ENCODE measurements around the gene PIR.

PIR gene

GRCh38 chrX:15475486-15475885 lies 17.6 kb downstream of the PIR start:
- DNase-seq = no peak

GRCh38 chrX:15475021-15475420 lies 18.1 kb downstream of the PIR start:
- DNase-seq = no peak

GRCh38 chrX:15474028-15474427 lies 19.1 kb downstream of the PIR start:
- no peak for DNase-seq

GRCh38 chrX:15472531-15472930 lies 20.6 kb downstream of the PIR start:
- no peak for DNase-seq

- DNase-seq = peak in 1 of 2 experiments; percentile 13
Measured at GRCh38 chrX:15471028-15471427, 22.1 kb downstream of the PIR start.

GRCh38 chrX:15469613-15470012 lies 23.5 kb downstream of the PIR start:
- DNase-seq = no peak

- DNase-seq = no peak
Measured at GRCh38 chrX:15468036-15468435, 25.1 kb downstream of the PIR start.

- no peak for DNase-seq
Measured at GRCh38 chrX:15465896-15466651, 27.1 kb downstream of the PIR start.

GRCh38 chrX:15465347-15465746 lies 27.8 kb downstream of the PIR start:
- no peak for DNase-seq

- no peak for DNase-seq
Measured at GRCh38 chrX:15464704-15465103, 28.4 kb downstream of the PIR start.

- DNase-seq = no peak
Measured at GRCh38 chrX:15451913-15452312, 41.2 kb downstream of the PIR start.

- no peak for DNase-seq
Measured at GRCh38 chrX:15448010-15448639, 45.0 kb downstream of the PIR start.

- DNase-seq = no peak
Measured at GRCh38 chrX:15441464-15441863, 51.7 kb downstream of the PIR start.

GRCh38 chrX:15438332-15438731 lies 54.8 kb downstream of the PIR start:
- no peak for DNase-seq

- DNase-seq = no peak
Measured at GRCh38 chrX:15437724-15438123, 55.4 kb downstream of the PIR start.

- DNase-seq = no peak
Measured at GRCh38 chrX:15435836-15436619, 57.1 kb downstream of the PIR start.

- no peak for DNase-seq
Measured at GRCh38 chrX:15434205-15434604, 58.9 kb downstream of the PIR start.

- no peak for DNase-seq
Measured at GRCh38 chrX:15430584-15430983, 62.5 kb downstream of the PIR start.

GRCh38 chrX:15430076-15430475 lies 63.1 kb downstream of the PIR start:
- no peak for DNase-seq

GRCh38 chrX:15425024-15425423 lies 68.1 kb downstream of the PIR start:
- no peak for DNase-seq

- no peak for DNase-seq
Measured at GRCh38 chrX:15418707-15419181, 74.4 kb downstream of the PIR start.

- DNase-seq = no peak
Measured at GRCh38 chrX:15418041-15418706, 75.0 kb downstream of the PIR start.

Measured in NCI-H1930 (cell line).